HG03280 (cell line): ENCODE results near the gene GPN2.
A peak's percentile ranks its signal among the peaks of the same experiment; 100 is the strongest.
"Not testable (repeated sequence)": the region's sequence is repeated elsewhere in the genome, so short reads cannot be mapped to it uniquely, and the experiment has no call there.

Experiments
- ATAC-seq: cut with Tn5 transposase; IDR thresholded peaks from one replicate; pipeline ENCODE4 v1.9.1; 2021; ENCODE audit warnings: mild to moderate bottlenecking, moderate library complexity; ENCODE audit not compliant: unreplicated experiment

GPN2 gene

GRCh38 chr1:26900815-26901511 is 10.9 kb upstream of the GPN2 start:
- no peak for ATAC-seq

DNA sequence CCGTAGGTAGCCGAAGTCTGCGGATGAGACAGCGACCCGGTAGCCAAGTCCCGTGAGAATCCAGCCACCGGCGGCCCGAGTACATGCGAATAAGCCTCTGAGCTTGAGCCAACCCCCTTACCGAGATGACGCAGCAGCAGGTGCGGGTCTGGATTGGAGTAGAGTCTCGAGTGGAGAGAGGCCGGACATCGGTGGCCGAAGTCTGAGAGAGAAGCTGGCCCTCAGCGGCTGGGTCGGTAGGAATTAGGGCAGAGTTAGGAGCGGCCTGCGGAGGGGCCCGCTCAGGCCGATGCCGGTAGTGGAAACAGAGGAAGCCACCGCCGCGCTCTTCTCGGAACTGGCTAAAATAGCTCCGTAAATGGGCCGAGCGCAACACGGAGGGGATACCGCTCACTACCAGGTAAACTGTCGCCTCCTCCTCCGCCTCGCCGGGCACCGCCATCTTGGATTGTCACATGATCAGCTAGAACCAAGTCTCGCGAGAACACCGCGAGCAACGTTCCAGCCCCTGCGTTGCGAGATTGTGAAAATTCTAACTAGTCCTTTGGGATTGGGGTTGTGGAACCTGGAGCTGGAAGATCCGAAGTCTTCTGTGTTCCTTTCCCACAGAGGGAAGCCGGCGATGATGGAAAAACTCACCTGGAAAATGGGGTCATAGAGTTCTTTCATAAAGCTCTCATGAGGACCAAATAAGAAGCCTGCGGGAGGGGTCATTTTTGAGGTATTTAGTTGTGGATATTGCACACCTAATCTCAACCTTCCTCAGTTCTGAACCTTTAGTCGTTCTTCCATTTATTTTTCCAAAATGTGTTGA is 10.1 kb upstream of the GPN2 start, which contains the start of gene GPATCH3:
Gene GPATCH3, minus strand, starts transcription at position 467 of the 814 bp plus-strand sequence. Its CDS starts 25 bp downstream, at position 442.
- ATAC-seq = peak; percentile 83

DNA sequence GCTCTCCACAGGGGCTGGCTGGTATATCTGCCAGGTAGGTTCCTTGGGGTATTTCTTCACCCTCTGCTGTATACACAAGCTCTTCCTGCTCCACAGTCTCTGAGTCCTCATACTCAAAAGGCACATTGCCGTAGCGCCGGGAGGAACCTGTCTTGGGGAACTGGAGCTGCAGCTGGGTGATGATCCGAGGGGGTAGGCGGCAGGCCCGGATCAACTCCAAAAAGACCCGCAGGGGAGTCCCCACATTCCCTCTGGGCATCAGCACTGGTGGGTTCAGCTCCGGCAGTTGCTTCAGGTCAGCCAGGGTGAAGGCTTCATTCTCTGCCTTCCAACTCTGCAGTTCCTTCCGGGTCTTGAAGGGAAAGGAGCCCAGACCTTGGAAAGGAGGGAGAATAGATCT is 7.3 kb upstream of the GPN2 start:
- ATAC-seq = no peak

DNA sequence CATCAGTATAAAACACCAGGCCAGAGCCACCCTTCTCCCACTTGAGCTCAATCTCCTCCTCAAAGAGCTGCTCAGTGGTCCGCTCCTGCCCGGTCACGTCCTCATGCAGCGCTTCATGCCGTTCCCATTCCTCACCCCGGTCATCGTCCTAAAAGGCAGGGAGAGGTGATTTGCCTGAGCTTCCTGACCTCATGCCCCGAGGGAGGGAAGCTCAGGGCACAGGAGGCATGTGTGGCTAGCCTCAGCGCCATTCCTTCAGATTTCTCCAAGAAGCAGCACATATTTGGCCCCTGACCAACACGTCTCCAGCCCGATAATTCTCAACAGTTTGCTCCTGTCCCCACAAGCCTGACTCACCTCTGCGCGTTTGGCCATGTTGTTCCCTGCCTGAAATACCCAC is 4.2 kb upstream of the GPN2 start:
- no peak for ATAC-seq

GRCh38 chr1:26890467-26890796 is 349 bp upstream of the GPN2 start:
- peak; percentile 19 for ATAC-seq

DNA sequence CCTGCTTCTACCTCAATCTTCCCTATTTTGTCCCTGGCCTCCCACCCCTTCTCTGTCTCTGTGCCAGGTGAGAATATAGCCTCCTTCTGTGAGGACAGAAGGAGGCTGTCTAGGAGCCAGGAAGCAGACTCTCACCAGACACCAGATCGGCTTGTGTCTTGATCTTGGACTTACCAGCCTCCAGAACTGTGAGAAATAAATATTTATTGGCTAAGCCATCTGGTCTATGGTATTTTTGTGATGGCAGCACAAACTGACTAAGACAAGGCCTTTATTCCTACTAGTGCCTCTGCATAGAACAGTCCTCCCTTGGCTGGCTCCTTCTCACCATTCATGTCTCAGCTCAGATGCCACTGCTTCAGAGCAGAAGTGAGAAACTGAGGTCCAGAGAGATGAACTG is 1.9 kb downstream of the GPN2 start:
- ATAC-seq = no peak

DNA sequence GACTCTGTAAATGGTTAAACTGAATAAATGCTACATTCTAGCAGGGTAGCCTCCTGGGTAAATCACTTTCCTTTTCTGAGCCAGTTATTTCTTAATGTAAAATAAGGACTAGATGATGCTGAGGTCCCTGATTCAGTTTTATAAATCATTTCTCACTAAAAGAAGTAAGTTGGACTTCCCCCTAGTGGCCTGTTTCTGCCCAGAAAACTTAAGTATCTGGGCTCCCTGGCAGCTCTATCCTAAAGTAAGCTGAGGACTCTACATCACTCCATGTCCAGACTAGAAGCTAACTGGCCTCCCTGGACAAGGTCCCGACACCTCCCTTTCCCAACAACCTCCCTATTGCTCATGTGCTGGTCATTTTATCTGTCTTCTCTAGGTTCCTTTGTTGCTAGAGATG is 3.0 kb downstream of the GPN2 start:
- ATAC-seq = no peak

GRCh38 chr1:26882696-26883463 is 7.2 kb downstream of the GPN2 start:
- ATAC-seq = no peak

- not testable (repeated sequence) for ATAC-seq
These were observed 8.5 kb downstream of the GPN2 start for GRCh38 chr1:26881611-26882010.

DNA sequence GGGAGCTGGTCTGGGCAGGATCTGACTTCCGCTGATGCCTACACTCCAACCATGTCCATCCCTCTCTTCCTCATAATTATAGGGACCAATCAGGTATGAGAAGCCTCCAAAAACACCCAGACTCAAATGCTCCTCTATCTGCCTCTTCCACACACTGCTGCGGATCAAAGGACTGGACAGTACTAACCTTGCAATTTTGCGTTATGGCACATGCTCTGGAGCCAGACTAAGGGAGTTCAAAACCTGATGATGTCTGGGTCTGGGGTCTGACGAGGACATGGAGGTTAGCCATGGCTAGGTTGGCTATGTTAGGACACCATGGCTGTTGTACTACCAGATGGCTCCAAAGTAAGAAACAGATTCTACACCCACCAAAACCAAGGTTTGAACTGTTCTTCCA is 10.3 kb downstream of the GPN2 start:
- no peak for ATAC-seq

GRCh38 chr1:26877326-26877725 is 12.8 kb downstream of the GPN2 start:
- ATAC-seq = no peak

GRCh38 chr1:26874896-26875295 is 15.2 kb downstream of the GPN2 start:
- no peak for ATAC-seq

DNA sequence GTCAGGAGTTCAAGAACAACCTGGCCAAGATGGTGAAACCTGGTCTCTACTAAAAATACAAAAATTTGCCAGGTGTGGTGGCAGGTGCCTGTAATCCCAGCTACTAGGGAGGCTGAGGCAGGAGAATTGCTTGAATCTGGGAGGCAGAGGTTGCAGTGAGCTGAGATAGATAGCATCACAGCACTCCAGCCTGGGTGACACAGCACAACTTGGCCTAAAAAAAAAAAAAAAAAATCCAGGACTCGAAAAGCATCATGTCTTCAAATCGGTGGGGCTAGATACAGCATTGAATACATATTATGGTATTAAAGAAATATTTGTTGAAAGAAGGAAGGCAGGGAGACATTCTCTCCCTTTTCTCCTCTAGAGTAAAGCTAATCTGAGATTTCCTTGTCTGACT is 17.0 kb downstream of the GPN2 start:
- not testable (repeated sequence) for ATAC-seq

DNA sequence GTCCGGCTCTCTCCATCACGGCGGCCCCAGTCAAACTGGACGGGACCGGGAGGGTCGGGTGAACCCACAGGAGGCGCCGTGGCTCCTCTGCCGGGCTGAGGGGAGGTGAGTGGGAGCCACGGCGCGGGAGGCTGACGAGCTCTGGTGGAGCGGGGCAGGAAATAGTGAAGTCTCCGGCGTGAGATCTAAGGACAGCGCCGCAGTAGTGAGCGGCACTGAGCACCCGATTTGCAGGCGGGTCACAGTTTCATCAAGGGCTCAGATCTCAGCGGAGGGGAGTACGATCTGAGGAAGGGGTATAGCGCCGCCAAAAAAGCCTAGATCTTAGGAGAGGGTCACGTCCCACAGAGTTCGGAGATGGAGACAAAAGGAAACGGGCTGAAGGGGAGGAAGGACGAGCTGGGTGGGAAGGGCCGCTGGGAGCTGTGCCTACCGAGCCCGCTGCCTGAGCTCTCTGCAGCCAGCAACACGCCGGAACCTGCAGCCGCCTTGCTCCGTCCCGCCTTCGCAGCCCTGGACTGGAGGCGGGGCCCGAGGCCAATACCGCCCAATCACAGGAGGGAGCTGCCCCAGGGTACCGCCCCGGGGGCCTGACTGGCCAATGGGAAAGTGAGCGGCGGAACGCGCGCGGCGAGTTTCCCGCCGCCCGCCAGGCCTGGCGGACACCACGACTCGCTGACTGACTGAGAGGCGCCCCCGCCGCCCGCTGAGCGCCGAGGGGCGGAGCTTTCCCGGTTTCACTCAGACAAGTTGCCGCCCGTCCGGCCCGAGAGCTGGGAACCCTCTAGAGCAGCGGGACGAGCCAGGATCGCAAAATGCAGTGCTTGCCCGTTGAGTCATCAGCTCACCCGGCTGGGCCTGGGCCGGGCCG is 25.2 kb downstream of the GPN2 start:
- ATAC-seq = peak; percentile 93

GRCh38 chr1:26863685-26864077 is 26.4 kb downstream of the GPN2 start:
- no peak for ATAC-seq

DNA sequence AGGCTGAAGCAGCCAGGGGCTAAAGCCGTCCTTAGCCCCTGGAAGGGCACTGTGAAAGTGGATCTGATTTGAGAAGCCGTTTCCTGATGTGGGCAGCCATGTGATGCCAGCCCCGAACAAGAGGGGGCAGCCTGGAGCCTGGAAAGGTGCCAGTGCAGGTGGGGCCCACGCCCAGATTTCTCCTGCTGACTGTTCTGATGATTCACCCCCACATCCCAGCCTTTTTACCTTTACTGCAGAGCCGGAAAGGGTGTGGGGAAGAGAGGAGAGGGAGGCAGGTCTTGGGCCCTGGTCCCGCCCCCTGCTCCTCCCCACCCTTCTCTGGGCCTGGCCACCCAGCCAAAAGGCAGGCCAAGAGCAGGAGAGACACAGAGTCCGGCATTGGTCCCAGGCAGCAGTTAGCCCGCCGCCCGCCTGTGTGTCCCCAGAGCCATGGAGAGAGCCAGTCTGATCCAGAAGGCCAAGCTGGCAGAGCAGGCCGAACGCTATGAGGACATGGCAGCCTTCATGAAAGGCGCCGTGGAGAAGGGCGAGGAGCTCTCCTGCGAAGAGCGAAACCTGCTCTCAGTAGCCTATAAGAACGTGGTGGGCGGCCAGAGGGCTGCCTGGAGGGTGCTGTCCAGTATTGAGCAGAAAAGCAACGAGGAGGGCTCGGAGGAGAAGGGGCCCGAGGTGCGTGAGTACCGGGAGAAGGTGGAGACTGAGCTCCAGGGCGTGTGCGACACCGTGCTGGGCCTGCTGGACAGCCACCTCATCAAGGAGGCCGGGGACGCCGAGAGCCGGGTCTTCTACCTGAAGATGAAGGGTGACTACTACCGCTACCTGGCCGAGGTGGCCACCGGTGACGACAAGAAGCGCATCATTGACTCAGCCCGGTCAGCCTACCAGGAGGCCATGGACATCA is 27.1 kb downstream of the GPN2 start, which contains the start of gene SFN:
Gene SFN, plus strand, starts transcription at position 369 of the 904 bp plus-strand sequence. Its CDS starts 64 bp downstream, at position 433.
- no peak for ATAC-seq

GRCh38 chr1:26861889-26862378 is 28.1 kb downstream of the GPN2 start:
- ATAC-seq = no peak

- ATAC-seq = no peak
These were observed 28.8 kb downstream of the GPN2 start for GRCh38 chr1:26861286-26861701.

DNA sequence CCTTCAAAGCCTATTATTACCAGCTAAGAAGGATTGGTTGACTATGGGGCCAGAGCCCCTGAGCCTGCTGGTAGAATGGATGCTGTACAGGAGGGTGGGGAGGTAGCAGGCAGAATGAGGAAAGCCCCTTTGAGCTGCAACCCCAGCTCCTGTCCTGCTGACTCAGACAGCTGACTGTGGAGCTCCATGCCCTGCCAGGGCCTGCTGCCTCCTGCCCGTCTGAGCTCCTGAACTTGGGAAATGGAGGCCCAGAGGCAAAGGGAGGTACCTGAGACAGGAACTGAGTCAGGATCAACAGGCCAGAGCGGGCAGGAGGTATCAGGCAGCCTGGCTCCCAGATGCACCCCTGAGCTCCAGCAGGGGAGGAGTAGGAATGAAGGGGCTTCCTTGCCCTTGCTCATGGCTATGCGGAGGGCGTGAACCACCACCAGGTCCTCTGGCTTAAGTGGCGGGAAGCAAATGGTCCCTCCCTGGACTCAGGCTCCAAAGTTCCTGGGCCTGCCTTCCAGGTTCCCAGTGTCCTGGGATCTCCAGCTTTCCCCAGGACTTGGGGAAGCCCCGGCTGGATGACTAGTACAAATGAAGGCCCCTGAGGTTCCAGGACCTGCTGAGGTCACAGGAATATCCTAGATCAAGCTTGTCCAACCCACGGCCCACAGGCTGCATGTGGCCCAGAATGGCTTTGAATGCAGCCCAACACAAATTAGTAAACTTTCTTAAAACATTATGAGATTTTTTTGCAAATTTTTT is 31.0 kb downstream of the GPN2 start:
- ATAC-seq = no peak
